Stimulated activated CD4-positive, alpha-beta T cell treated with anti-CD3 and anti-CD28 coated beads, Interleukin-4, amount 100 ng/mL, for 24 hours (primary cell): ENCODE results near the gene GPR27.

Experiments
- DNase-seq: peaks from one replicate; pipeline ENCODE4 v3.0.0-alpha.2; 2020

Gene GPR27

GRCh38 chr3:71734881-71735280 is 18.8 kb upstream of the GPR27 start:
- DNase-seq: no peak

- DNase-seq: no peak
Measured at GRCh38 chr3:71742621-71743020, 11.0 kb upstream of the GPR27 start.

GRCh38 chr3:71744738-71745137 is 8.9 kb upstream of the GPR27 start:
- no peak for DNase-seq

GRCh38 chr3:71751602-71752001 is 2.1 kb upstream of the GPR27 start:
- DNase-seq: no peak

- no peak for DNase-seq
Measured at GRCh38 chr3:71752831-71753700, 589 bp upstream of the GPR27 start.

GRCh38 chr3:71754610-71755253 is 1.1 kb downstream of the GPR27 start:
- DNase-seq: no peak

GRCh38 chr3:71758091-71758490 is 4.4 kb downstream of the GPR27 start:
- no peak for DNase-seq

GRCh38 chr3:71759401-71759800 is 5.7 kb downstream of the GPR27 start:
- DNase-seq: no peak

- DNase-seq: no peak
Measured at GRCh38 chr3:71760140-71760539, 6.5 kb downstream of the GPR27 start.

- no peak for DNase-seq
Measured at GRCh38 chr3:71763426-71763825, 9.8 kb downstream of the GPR27 start.

- DNase-seq: no peak
Measured at GRCh38 chr3:71771126-71771525, 17.5 kb downstream of the GPR27 start.

- DNase-seq: no peak
Measured at GRCh38 chr3:71771884-71772283, 18.2 kb downstream of the GPR27 start.

- no peak for DNase-seq
Measured at GRCh38 chr3:71776538-71776937, 22.9 kb downstream of the GPR27 start.

- no peak for DNase-seq
Measured at GRCh38 chr3:71778353-71778752, 24.7 kb downstream of the GPR27 start.

- DNase-seq: no peak
Measured at GRCh38 chr3:71779674-71780377, 26.2 kb downstream of the GPR27 start.

GRCh38 chr3:71780430-71780829 is 26.8 kb downstream of the GPR27 start:
- DNase-seq: no peak

- DNase-seq: no peak
Measured at GRCh38 chr3:71783152-71783551, 29.5 kb downstream of the GPR27 start.

GRCh38 chr3:71784201-71784913 is 30.7 kb downstream of the GPR27 start:
- DNase-seq: no peak

GRCh38 chr3:71784914-71785531 is 31.4 kb downstream of the GPR27 start, which contains the start of gene PROK2:
Gene PROK2, minus strand, starts transcription at chr3:71785148. Its CDS starts 96 bp downstream, at chr3:71785052.
- DNase-seq: peak; percentile 39

- no peak for DNase-seq
Measured at GRCh38 chr3:71785532-71786216, 32.0 kb downstream of the GPR27 start.

- DNase-seq: no peak
Measured at GRCh38 chr3:71786217-71786549, 32.5 kb downstream of the GPR27 start.

GRCh38 chr3:71786551-71786950 is 32.9 kb downstream of the GPR27 start:
- DNase-seq: no peak
